Suprapubic skin (tissue), 3 donors: ENCODE measurements around the gene MYH10.

Experiments used
- POLR2AphosphoS5 ChIP-seq, 3 donors: sonication (generic); formaldehyde crosslinking; IDR thresholded peaks; one replicate each; pipeline ENCODE4 v1.6.1; 2017; ENCODE audit warnings: antibody characterized with exemption in 3 of 3
- TF ChIP-seq, protein P1 (sequence below), 2 donors: fragments of 200-600 bp in 1 of 2; fragments of 450-650 bp in 1 of 2; sonication (generic) in 1 of 2; IDR thresholded peaks; one replicate each; pipeline ENCODE4 v1.5.1; 2016 to 2019; ENCODE audit warnings: antibody characterized with exemption in 2 of 2, mild to moderate bottlenecking in 1 of 2, moderate library complexity in 1 of 2

GRCh38 chr17:8659758-8660410, 29.4 kb upstream of the MYH10 start:
- TF ChIP-seq, protein P1, sequence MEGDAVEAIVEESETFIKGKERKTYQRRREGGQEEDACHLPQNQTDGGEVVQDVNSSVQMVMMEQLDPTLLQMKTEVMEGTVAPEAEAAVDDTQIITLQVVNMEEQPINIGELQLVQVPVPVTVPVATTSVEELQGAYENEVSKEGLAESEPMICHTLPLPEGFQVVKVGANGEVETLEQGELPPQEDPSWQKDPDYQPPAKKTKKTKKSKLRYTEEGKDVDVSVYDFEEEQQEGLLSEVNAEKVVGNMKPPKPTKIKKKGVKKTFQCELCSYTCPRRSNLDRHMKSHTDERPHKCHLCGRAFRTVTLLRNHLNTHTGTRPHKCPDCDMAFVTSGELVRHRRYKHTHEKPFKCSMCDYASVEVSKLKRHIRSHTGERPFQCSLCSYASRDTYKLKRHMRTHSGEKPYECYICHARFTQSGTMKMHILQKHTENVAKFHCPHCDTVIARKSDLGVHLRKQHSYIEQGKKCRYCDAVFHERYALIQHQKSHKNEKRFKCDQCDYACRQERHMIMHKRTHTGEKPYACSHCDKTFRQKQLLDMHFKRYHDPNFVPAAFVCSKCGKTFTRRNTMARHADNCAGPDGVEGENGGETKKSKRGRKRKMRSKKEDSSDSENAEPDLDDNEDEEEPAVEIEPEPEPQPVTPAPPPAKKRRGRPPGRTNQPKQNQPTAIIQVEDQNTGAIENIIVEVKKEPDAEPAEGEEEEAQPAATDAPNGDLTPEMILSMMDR (IDR thresholded peaks at IDR 0.05) = no peak
- TF ChIP-seq POLR2AphosphoS5 (IDR thresholded peaks at IDR 0.05) = no peak
